Omental fat pad (tissue), 4 donors: ENCODE data around the gene LGALS12. TPM values are rescaled to one million over a fixed set of nuclear protein-coding genes. Genes with fewer than 3 reads are reported as not detected.
A peak's percentile ranks its signal among the peaks of the same experiment; 100 is the strongest.
"Not testable (repeated sequence)": the region's sequence is repeated elsewhere in the genome, so short reads cannot be mapped to it uniquely, and the experiment has no call there.

Experiments used
- ATAC-seq: fragments of 150-250 bp; one replicate; pipeline ENCODE4 v1.9.1; 2016; ENCODE audit warnings: mild to moderate bottlenecking, moderate library complexity; ENCODE audit not compliant: low FRiP score
- DNase-seq: peaks from one replicate; pipeline ENCODE4 v3.0.0-alpha.2; 2019; ENCODE audit warnings: low spot score
- total RNA-seq, 4 donors: library from RNA; depleted of rRNA; stranded (reverse); fragments of >200 nt; gene quantifications; one replicate each; pipeline ENCODE4 v1.1.0, GENCODE V29; 2016
- TF ChIP-seq, protein P1 (sequence below), 3 donors: fragments of 450-650 bp; IDR thresholded peaks; one replicate each; pipeline ENCODE4 v1.5.1; 2016 to 2017; ENCODE audit warnings: antibody characterized with exemption in 3 of 3, mild to moderate bottlenecking in 3 of 3, moderate library complexity in 2 of 3

LGALS12 gene
- total RNA-seq, 4 donors from 2014 or later, result 59.3 to 98.5 (median 78.3) TPM

GRCh38 chr11:63537293-63538101, 31.6 kb downstream of the LGALS12 start:
- TF ChIP-seq, protein P1, sequence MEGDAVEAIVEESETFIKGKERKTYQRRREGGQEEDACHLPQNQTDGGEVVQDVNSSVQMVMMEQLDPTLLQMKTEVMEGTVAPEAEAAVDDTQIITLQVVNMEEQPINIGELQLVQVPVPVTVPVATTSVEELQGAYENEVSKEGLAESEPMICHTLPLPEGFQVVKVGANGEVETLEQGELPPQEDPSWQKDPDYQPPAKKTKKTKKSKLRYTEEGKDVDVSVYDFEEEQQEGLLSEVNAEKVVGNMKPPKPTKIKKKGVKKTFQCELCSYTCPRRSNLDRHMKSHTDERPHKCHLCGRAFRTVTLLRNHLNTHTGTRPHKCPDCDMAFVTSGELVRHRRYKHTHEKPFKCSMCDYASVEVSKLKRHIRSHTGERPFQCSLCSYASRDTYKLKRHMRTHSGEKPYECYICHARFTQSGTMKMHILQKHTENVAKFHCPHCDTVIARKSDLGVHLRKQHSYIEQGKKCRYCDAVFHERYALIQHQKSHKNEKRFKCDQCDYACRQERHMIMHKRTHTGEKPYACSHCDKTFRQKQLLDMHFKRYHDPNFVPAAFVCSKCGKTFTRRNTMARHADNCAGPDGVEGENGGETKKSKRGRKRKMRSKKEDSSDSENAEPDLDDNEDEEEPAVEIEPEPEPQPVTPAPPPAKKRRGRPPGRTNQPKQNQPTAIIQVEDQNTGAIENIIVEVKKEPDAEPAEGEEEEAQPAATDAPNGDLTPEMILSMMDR (IDR thresholded peaks at IDR 0.05), result no peak
- DNase-seq (no peak), ATAC-seq (peak; percentile 86)

DNA sequence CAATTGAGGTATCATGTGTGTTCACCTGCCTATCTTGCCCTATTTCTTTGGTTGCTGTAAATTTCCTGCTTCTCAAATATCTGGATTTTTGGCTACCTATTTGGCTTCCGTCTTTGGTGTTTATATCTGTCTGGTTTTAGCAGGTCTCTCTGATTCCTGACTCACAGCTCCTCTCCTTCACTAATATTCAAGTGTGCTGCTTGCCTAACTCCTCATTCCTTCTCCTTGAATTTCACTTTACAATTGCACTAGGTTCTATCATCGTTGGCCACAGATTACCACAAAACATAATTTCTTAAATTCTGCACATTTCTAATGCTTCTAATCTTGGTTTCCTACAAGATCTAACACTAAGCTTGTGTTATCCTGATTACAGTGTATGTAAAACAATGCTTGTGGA, 36.6 kb downstream of the LGALS12 start:
- peak; percentile 67 for ATAC-seq
- DNase-seq, result not testable (repeated sequence)

DNA sequence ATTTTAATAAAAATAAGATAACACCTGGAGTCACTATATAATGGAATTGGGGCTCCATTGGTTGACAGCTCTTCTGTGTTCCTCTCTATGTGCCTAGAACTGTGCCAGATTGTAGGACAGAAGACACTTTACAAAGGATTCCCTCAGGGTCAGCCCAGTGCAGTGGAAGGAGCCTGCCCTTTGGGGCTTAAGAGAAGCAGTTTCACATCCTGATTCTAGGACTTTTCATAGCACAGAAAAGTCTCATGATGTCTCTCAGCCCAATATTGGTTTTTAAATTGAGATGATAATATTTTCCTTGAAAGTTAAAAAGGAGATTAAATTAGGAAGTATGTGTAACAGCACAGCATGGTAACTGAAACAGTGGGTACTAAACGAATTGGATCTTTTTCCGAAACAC, 37.8 kb downstream of the LGALS12 start:
- ATAC-seq (no peak), DNase-seq (no peak)
- TF ChIP-seq, protein P1 (IDR thresholded peaks at IDR 0.05), result no peak

DNA sequence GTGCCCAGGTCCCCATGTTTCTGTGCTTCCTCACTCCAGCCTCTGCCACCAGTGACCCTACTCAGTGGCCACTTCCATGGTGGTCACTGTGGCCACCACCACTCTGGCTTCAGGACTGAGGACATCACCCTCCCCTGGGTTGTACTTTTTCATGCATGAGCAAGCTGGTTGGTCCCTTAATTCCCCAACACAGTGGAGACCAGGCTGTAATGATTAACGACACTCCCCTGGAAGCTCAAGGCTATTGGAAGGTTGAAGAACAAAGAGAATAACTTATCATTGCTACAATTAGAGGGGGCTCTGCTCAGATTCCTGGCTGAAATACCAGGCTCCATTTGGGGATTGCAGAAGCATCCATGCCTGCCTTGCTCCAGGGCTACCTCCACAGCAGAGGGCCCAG, 41.2 kb downstream of the LGALS12 start:
- TF ChIP-seq, protein P1 (IDR thresholded peaks at IDR 0.05), result no peak
- no peak for DNase-seq
- ATAC-seq, result no peak

GRCh38 chr11:63548178-63548577, 42.3 kb downstream of the LGALS12 start:
- DNase-seq (no peak), ATAC-seq (peak; percentile 71)
- TF ChIP-seq, protein P1 (IDR thresholded peaks at IDR 0.05), result no peak

DNA sequence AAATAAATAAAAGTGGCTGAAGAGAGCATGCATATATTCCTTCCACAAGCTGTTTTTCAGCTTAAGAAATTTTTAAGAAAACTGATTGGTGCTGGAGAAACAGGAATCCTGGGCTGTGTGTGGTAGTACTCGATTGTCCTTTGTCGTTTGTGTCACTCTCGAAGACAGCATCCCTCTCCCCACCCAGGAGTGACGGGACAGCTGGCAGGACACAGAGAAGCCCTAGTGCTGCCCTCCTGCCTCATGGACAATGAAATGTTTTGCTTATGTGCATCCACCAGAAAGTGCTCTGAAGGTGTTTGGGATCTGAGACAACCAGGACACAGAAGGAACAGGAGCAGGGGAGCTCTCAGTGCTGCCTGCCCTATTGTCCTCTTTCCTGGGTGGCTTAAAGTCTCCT, 43.5 kb downstream of the LGALS12 start:
- no peak for DNase-seq
- TF ChIP-seq, protein P1 (IDR thresholded peaks at IDR 0.05), result no peak
- no peak for ATAC-seq

DNA sequence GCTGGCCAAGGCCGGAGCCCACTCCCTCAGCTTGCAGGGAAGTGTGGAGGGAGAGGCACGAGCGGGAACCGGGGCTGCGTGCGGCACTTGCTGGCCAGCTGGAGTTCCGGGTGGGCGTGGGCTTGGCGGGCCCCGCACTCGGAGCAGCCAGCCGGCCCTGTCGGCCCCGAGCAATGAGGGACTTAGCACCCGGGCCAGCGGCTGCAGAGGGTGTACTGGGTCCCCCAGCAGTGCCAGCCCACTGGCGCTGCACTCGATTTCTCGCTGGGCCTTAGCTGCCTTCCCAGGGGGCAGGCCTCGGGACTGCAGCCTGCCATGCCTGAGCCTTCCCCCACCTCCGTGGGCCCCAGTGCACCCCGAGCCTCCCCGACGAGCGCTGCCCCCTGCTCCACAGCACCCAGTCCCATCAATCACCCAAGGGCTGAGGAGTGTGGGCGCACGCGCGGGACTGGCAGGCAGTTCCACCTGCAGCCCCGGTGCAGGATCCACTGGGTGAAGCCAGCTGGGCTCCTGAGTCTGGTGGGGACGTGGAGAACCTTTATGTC, 44.3 kb downstream of the LGALS12 start:
- not testable (repeated sequence) for ATAC-seq, DNase-seq
